A549 (cell line): ENCODE results near the gene ATP8B4. TPM values are rescaled to one million over a fixed set of nuclear protein-coding genes. Genes with fewer than 3 reads are reported as not detected.

Experiments
- ATAC-seq, 2 experiments: fragments of 200-7000 bp in 1 of 2; fragments of >200 bp in 1 of 2; cut with Nextera tagmentation in 1 of 2; cut with Tn5 transposase in 1 of 2; 3 replicates each; pipeline versions ENCODE4 v1.8.0 to v1.9.1; 2018 to 2020; ENCODE audit warnings: mild to moderate bottlenecking in 1 of 2, moderate library complexity in 1 of 2
- CTCF ChIA-PET: fragments of 300-600 bp; sonication (Branson Sonifier 250); formaldehyde crosslinking; extraction: SDS; loops from one replicate; lab custom pipeline; 2021; ENCODE audit warnings: antibody characterized with exemption, inconsistent platforms; lab: Yijun Ruan, JAX
- POLR2A ChIA-PET: fragments of 350-600 bp; formaldehyde crosslinking; extraction: SDS; loops from one replicate; lab custom pipeline; 2021; ENCODE audit warnings: antibody characterized with exemption, inconsistent platforms; lab: Yijun Ruan, JAX
- DNase-seq, 2 experiments: peaks; one replicate each; pipeline versions ENCODE4 v3.0.0 to v3.0.0-alpha.2; 2011 to 2016; ENCODE audit warnings: low read depth in 1 of 2, low spot score in 1 of 2
- FAIRE-seq: peaks from 2 replicates; lab custom pipeline; 2011; peaks lifted over from hg19 to GRCh38; lab: Jason Lieb, UNC
- H3K27ac ChIP-seq, 2 experiments: fragments of >200 bp; sonication (Bioruptor Twin); formaldehyde crosslinking; 3 replicates each; pipeline ENCODE4 v1.5.1; 2016 to 2017
- H3K4me1 ChIP-seq: fragments of >200 bp; sonication (Bioruptor Twin); formaldehyde crosslinking; 3 replicates; pipeline ENCODE4 v1.6.1; 2016
- H3K4me2 ChIP-seq: fragments of >200 bp; sonication (Bioruptor Twin); formaldehyde crosslinking; 3 replicates; pipeline ENCODE4 v1.6.1; 2016
- H3K4me3 ChIP-seq: fragments of >200 bp; sonication (Bioruptor Twin); formaldehyde crosslinking; 3 replicates; pipeline ENCODE4 v1.5.1; 2016
- H3K9me3 ChIP-seq: fragments of >200 bp; sonication (Bioruptor Twin); formaldehyde crosslinking; 3 replicates; pipeline ENCODE4 v1.6.1; 2016
- EHF ChIP-seq: fragments of 250-450 bp; sonication (Bioruptor Pico); IDR thresholded peaks from 2 replicates; pipeline ENCODE4 v1.5.0; 2020; ENCODE audit warnings: mild to moderate bottlenecking
- GATA3 ChIP-seq: IDR thresholded peaks from 2 replicates; pipeline ENCODE4 v1.6.1; 2012; ENCODE audit warnings: borderline replicate concordance
- KDM1A ChIP-seq: fragments of 200-600 bp; sonication (generic); IDR thresholded peaks from 2 replicates; pipeline ENCODE4 v1.6.1; 2016; ENCODE audit warnings: low read depth, mild to moderate bottlenecking
- RCOR1 ChIP-seq: fragments of 150-350 bp; IDR thresholded peaks from 2 replicates; pipeline ENCODE4 v1.6.1; 2014; ENCODE audit warnings: antibody characterized with exemption, low read length, low read depth
- SMC3 ChIP-seq: fragments of >200 bp; sonication (Bioruptor Twin); formaldehyde crosslinking; IDR thresholded peaks from 3 replicates; pipeline ENCODE4 v1.6.1; 2018; ENCODE audit warnings: inconsistent platforms
- SREBF2 ChIP-seq: fragments of 450-650 bp; IDR thresholded peaks from 2 replicates; pipeline ENCODE4 v1.6.1; 2014; ENCODE audit warnings: mild to moderate bottlenecking, moderate library complexity
- TFCP2L1 ChIP-seq: fragments of 250-450 bp; sonication (Bioruptor Pico); IDR thresholded peaks from 2 replicates; pipeline ENCODE4 v1.5.0; 2021; ENCODE audit warnings: mild to moderate bottlenecking
- TP53 ChIP-seq: fragments of 250-450 bp; sonication (Bioruptor Pico); IDR thresholded peaks from 2 replicates; pipeline ENCODE4 v1.5.0; 2021; ENCODE audit warnings: mild to moderate bottlenecking, moderate library complexity
- whole genome bisulfite sequencing: methylation state at CpG from one replicate; pipeline ENCODE4 v1.1.6; 2017; ENCODE audit errors: missing lambda C conversion rate; 5-methylcytosine and 5-hydroxymethylcytosine counted together
- polyA plus RNA-seq, 4 experiments: library from polyadenylated mRNA; depleted of rRNA in 3 of 4; stranded (reverse); fragments of >200 nt; fragmentation: RNase III in 1 of 4; extraction: RNeasy Plus Mini Kit Qiagen cat#74134 plus additional on column Dnase treatment in 1 of 4; gene quantifications; 2 replicates in 3 of 4; 3 replicates in 1 of 4; pipeline ENCODE4 v1.2.3, GENCODE V29; 2011 to 2017
- TF ChIP-seq, protein P1 (sequence below): IDR thresholded peaks from 2 replicates; pipeline ENCODE4 v1.6.1; 2012
- TF ChIP-seq, protein P2 (sequence below): fragments of >200 bp; sonication (Bioruptor Twin); formaldehyde crosslinking; IDR thresholded peaks from 3 replicates; pipeline ENCODE4 v1.5.1; 2016
- TF ChIP-seq, protein P3 (sequence below): fragments of 200-600 bp; sonication (generic); IDR thresholded peaks from 2 replicates; pipeline ENCODE4 v1.6.1; 2016; ENCODE audit warnings: antibody characterized with exemption, mild to moderate bottlenecking, moderate library complexity
- TF ChIP-seq, protein P4 (sequence below): fragments of 250-450 bp; sonication (Bioruptor Pico); IDR thresholded peaks from 2 replicates; pipeline ENCODE4 v1.5.0; 2021; ENCODE audit warnings: mild to moderate bottlenecking, moderate library complexity, borderline replicate concordance

The ATP8B4 gene
- polyA plus RNA-seq, 2 of the 4 experiments (the other 2 are of a cell fraction) = 0.88 to 1.7 TPM

DNA sequence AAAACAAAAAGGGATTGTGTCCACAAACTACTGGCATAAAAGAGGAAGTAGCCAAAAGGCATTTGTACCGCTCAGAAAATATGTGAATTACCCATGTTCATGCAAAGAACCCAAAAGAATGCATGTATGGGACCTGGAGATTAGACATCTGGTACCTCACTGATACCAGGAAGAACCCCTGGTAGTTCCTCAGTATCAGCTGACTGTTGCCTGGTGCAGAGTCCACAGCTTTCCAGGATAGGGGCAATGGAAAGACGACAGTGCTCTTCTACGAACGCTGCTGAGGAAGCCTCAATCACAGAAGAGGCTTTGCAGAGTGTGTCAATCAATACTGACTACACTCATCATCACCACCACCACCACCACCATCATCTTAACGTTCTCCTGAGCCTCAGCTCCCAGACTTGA, 63.3 kb downstream of the ATP8B4 start:
- 66% methylated on average over 5 of the region's 5 CpGs for WGBS
- Histone ChIP-seq H3K4me1 (peaks cover 34% of the 10 kb centered on the region), H3K27ac (no peak overlapping the region), H3K4me3 (no peak overlapping the region), H3K9me3 (no peaks in the 10 kb centered on the region), H3K4me2 (no peak overlapping the region)
- ATAC-seq = no peak
- no peak for FAIRE-seq
- TF ChIP-seq TFCP2L1 (no peak), RCOR1 (no peak), TP53 (no peak), SMC3 (no peak), EHF (CRISPR knock-in tag) (no peak), GATA3 (no peak)
- TF ChIP-seq, protein P1, sequence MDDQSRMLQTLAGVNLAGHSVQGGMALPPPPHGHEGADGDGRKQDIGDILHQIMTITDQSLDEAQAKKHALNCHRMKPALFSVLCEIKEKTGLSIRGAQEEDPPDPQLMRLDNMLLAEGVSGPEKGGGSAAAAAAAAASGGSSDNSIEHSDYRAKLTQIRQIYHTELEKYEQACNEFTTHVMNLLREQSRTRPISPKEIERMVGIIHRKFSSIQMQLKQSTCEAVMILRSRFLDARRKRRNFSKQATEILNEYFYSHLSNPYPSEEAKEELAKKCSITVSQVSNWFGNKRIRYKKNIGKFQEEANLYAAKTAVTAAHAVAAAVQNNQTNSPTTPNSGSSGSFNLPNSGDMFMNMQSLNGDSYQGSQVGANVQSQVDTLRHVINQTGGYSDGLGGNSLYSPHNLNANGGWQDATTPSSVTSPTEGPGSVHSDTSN = no peak
- TF ChIP-seq, protein P2, sequence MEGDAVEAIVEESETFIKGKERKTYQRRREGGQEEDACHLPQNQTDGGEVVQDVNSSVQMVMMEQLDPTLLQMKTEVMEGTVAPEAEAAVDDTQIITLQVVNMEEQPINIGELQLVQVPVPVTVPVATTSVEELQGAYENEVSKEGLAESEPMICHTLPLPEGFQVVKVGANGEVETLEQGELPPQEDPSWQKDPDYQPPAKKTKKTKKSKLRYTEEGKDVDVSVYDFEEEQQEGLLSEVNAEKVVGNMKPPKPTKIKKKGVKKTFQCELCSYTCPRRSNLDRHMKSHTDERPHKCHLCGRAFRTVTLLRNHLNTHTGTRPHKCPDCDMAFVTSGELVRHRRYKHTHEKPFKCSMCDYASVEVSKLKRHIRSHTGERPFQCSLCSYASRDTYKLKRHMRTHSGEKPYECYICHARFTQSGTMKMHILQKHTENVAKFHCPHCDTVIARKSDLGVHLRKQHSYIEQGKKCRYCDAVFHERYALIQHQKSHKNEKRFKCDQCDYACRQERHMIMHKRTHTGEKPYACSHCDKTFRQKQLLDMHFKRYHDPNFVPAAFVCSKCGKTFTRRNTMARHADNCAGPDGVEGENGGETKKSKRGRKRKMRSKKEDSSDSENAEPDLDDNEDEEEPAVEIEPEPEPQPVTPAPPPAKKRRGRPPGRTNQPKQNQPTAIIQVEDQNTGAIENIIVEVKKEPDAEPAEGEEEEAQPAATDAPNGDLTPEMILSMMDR = no peak
- TF ChIP-seq, protein P3, sequence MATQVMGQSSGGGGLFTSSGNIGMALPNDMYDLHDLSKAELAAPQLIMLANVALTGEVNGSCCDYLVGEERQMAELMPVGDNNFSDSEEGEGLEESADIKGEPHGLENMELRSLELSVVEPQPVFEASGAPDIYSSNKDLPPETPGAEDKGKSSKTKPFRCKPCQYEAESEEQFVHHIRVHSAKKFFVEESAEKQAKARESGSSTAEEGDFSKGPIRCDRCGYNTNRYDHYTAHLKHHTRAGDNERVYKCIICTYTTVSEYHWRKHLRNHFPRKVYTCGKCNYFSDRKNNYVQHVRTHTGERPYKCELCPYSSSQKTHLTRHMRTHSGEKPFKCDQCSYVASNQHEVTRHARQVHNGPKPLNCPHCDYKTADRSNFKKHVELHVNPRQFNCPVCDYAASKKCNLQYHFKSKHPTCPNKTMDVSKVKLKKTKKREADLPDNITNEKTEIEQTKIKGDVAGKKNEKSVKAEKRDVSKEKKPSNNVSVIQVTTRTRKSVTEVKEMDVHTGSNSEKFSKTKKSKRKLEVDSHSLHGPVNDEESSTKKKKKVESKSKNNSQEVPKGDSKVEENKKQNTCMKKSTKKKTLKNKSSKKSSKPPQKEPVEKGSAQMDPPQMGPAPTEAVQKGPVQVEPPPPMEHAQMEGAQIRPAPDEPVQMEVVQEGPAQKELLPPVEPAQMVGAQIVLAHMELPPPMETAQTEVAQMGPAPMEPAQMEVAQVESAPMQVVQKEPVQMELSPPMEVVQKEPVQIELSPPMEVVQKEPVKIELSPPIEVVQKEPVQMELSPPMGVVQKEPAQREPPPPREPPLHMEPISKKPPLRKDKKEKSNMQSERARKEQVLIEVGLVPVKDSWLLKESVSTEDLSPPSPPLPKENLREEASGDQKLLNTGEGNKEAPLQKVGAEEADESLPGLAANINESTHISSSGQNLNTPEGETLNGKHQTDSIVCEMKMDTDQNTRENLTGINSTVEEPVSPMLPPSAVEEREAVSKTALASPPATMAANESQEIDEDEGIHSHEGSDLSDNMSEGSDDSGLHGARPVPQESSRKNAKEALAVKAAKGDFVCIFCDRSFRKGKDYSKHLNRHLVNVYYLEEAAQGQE = no peak
- TF ChIP-seq, protein P4, sequence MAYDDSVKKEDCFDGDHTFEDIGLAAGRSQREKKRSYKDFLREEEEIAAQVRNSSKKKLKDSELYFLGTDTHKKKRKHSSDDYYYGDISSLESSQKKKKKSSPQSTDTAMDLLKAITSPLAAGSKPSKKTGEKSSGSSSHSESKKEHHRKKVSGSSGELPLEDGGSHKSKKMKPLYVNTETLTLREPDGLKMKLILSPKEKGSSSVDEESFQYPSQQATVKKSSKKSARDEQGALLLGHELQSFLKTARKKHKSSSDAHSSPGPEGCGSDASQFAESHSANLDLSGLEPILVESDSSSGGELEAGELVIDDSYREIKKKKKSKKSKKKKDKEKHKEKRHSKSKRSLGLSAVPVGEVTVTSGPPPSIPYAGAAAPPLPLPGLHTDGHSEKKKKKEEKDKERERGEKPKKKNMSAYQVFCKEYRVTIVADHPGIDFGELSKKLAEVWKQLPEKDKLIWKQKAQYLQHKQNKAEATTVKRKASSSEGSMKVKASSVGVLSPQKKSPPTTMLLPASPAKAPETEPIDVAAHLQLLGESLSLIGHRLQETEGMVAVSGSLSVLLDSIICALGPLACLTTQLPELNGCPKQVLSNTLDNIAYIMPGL (CRISPR knock-in tag) = no peak
- ChIA-PET POLR2A (interaction anchor here (0.5 kb wide), 1 partner anchor 451 kb away, joined by 3 read pairs; no protein-coding TSS in a partner anchor), CTCF (interaction anchor here (0.8 to 5.8 kb wide), 6 partner anchors 13 to 820 kb away, joined by 3 to 41 read pairs (median 5); no protein-coding TSS in a partner anchor)
- no peak for DNase-seq

DNA sequence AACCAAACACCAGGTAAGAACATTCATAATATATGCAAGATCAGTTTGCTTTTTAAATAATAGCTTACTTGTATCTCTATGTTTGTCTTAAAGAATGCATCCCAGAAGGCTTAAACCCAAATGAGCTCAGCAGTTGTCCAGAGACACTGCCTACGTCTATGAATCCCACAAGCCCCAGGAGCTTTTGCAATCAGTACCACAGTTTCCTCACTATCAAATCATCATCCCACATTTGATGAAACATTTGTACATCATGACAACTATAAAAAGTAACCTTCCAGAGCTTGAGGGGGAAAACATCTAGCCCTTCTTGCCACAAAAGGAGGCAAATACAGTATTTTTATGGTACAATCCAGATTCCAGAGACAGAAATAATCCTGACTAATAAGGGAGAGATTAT, 63.7 kb downstream of the ATP8B4 start:
- Histone ChIP-seq H3K4me3 (no peak overlapping the region), H3K4me1 (peaks cover 34% of the 10 kb centered on the region), H3K27ac (no peak overlapping the region), H3K9me3 (no peaks in the 10 kb centered on the region), H3K4me2 (no peak overlapping the region)
- no peak for TF ChIP-seq KDM1A
- TF ChIP-seq SREBF2 = no peak
- CTCF ChIA-PET = interaction anchor here (0.6 to 5.8 kb wide), 7 partner anchors 12 to 820 kb away, joined by 3 to 41 read pairs (median 4); no protein-coding TSS in a partner anchor
- peak; percentile 46 for FAIRE-seq
- ATAC-seq = no peak
- no peak for DNase-seq
- POLR2A ChIA-PET = interaction anchor here (0.5 kb wide), 1 partner anchor 452 kb away, joined by 3 read pairs; no protein-coding TSS in a partner anchor
- 60% methylated on average over 1 of the region's 1 CpG for WGBS
